ENCODE results near the gene ZMYND10.

DNA sequence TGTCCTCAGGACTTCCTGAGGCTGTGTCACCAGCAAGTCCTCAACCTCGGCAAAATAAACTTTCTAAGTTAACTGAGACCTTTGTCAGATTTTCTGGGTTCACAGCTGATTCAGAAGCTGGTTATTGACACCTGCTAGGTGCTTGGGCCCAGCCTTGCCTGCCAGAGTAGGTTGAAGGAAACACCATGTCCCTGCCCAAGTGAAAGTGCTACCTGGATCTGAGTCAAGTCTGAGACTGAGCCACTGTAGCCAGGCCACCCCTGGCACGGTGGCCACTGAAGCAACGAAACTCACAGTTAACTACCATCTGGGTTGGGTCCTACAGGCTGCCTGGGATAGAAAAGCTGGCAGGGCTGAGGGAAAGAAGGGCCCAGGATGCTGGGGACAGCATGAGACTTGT, 31.2 kb downstream of the ZMYND10 start:
- TF ChIP-seq, protein P1, sequence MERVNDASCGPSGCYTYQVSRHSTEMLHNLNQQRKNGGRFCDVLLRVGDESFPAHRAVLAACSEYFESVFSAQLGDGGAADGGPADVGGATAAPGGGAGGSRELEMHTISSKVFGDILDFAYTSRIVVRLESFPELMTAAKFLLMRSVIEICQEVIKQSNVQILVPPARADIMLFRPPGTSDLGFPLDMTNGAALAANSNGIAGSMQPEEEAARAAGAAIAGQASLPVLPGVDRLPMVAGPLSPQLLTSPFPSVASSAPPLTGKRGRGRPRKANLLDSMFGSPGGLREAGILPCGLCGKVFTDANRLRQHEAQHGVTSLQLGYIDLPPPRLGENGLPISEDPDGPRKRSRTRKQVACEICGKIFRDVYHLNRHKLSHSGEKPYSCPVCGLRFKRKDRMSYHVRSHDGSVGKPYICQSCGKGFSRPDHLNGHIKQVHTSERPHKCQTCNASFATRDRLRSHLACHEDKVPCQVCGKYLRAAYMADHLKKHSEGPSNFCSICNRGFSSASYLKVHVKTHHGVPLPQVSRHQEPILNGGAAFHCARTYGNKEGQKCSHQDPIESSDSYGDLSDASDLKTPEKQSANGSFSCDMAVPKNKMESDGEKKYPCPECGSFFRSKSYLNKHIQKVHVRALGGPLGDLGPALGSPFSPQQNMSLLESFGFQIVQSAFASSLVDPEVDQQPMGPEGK (CRISPR knock-in tag; IDR thresholded peaks at IDR 0.05; ENCODE audit: borderline replicate concordance) = no peak
- no peak for TF ChIP-seq ZNF8 (CRISPR knock-in tag; IDR thresholded peaks at IDR 0.05)
